KMS-11 (cell line): ENCODE data around the gene AMDHD1.

Experiments
- H2AFZ ChIP-seq: fragments of 200-600 bp; sonication (generic); 2 replicates; pipeline ENCODE4 v1.6.1; 2016; ENCODE audit warnings: antibody characterized with exemption, mixed run types, low read depth
- H3K27ac ChIP-seq: fragments of 200-600 bp; sonication (generic); 2 replicates; pipeline ENCODE4 v1.6.1; 2016; ENCODE audit warnings: mild to moderate bottlenecking, mixed run types
- H3K27me3 ChIP-seq: fragments of 200-600 bp; sonication (generic); 2 replicates; pipeline ENCODE4 v1.6.1; 2017; ENCODE audit warnings: mild to moderate bottlenecking, low read depth, mixed run types, moderate library complexity; ENCODE audit not compliant: insufficient read depth
- H3K36me3 ChIP-seq: fragments of 200-600 bp; sonication (generic); 2 replicates; pipeline ENCODE4 v1.6.1; 2017; ENCODE audit warnings: mild to moderate bottlenecking, mixed run types; ENCODE audit not compliant: insufficient read depth
- H3K4me1 ChIP-seq: fragments of 200-600 bp; sonication (generic); 2 replicates; pipeline ENCODE4 v1.6.1; 2016; ENCODE audit warnings: mild to moderate bottlenecking, low read depth, mixed run types; ENCODE audit not compliant: poor library complexity, severe bottlenecking
- H3K4me2 ChIP-seq: fragments of 200-600 bp; sonication (generic); 2 replicates; pipeline ENCODE4 v1.7.0; 2016; ENCODE audit warnings: mild to moderate bottlenecking, mixed run types
- H3K4me3 ChIP-seq: fragments of 200-600 bp; sonication (generic); IDR thresholded peaks from 2 replicates; pipeline ENCODE4 v1.6.1; 2017; ENCODE audit warnings: low read depth, low read length, mixed read lengths; ENCODE audit not compliant: insufficient read depth
- H3K79me2 ChIP-seq: fragments of 200-600 bp; sonication (generic); 2 replicates; pipeline ENCODE4 v1.6.1; 2016; ENCODE audit warnings: low read depth, mixed run types; ENCODE audit not compliant: insufficient read depth
- H3K9ac ChIP-seq: fragments of 200-600 bp; sonication (generic); 2 replicates; pipeline ENCODE4 v1.6.1; 2016; ENCODE audit warnings: mild to moderate bottlenecking, mixed run types
- H4K20me1 ChIP-seq: fragments of 200-600 bp; sonication (generic); 2 replicates; pipeline ENCODE4 v1.6.1; 2016; ENCODE audit warnings: mild to moderate bottlenecking, mixed run types; ENCODE audit not compliant: insufficient read depth
- TF ChIP-seq, protein P1 (sequence below): fragments of 200-600 bp; sonication (generic); conservative IDR thresholded peaks from 2 replicates; pipeline ENCODE4 v1.6.1; 2017; ENCODE audit warnings: low read depth, mild to moderate bottlenecking, antibody characterized with exemption, low read length, moderate library complexity, mixed read lengths

Gene AMDHD1

DNA sequence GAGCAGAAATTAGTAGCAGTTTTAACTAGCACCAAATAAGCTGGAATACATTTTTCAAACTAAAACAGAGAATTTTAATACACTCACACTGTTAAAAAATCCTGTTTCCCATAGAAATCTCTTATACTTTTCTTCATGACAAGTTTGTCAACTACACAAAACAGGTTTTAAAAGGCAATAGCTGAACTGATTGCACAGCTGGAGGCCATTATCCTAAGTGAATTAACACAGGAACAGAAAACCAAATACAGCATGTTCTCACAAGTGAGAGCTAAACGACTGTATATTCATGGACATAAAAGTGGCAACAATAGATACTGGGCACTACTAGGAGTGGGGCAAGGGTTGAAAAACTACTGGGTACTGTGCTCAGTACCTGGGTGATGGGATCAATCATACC is 64.6 kb downstream of the AMDHD1 start:
- Histone ChIP-seq H2AFZ (no peak overlapping the region), H3K79me2 (no peaks in the 10 kb centered on the region), H3K9ac (no peak overlapping the region), H3K27ac (no peak overlapping the region), H4K20me1 (no peaks in the 10 kb centered on the region), H3K4me3 (no peak overlapping the region), H3K27me3 (no peaks in the 10 kb centered on the region), H3K36me3 (no peaks in the 10 kb centered on the region), H3K4me2 (no peak overlapping the region), H3K4me1 (no peaks in the 10 kb centered on the region)
- TF ChIP-seq, protein P1, sequence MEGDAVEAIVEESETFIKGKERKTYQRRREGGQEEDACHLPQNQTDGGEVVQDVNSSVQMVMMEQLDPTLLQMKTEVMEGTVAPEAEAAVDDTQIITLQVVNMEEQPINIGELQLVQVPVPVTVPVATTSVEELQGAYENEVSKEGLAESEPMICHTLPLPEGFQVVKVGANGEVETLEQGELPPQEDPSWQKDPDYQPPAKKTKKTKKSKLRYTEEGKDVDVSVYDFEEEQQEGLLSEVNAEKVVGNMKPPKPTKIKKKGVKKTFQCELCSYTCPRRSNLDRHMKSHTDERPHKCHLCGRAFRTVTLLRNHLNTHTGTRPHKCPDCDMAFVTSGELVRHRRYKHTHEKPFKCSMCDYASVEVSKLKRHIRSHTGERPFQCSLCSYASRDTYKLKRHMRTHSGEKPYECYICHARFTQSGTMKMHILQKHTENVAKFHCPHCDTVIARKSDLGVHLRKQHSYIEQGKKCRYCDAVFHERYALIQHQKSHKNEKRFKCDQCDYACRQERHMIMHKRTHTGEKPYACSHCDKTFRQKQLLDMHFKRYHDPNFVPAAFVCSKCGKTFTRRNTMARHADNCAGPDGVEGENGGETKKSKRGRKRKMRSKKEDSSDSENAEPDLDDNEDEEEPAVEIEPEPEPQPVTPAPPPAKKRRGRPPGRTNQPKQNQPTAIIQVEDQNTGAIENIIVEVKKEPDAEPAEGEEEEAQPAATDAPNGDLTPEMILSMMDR: no peak

- TF ChIP-seq, protein P1: no peak
- Histone ChIP-seq H3K9ac (no peak overlapping the region), H3K36me3 (no peaks in the 10 kb centered on the region; the same call in 1 of the 2 replicates)
These were observed 71.9 kb downstream of the AMDHD1 start for GRCh38 chr12:96014943-96015599.

DNA sequence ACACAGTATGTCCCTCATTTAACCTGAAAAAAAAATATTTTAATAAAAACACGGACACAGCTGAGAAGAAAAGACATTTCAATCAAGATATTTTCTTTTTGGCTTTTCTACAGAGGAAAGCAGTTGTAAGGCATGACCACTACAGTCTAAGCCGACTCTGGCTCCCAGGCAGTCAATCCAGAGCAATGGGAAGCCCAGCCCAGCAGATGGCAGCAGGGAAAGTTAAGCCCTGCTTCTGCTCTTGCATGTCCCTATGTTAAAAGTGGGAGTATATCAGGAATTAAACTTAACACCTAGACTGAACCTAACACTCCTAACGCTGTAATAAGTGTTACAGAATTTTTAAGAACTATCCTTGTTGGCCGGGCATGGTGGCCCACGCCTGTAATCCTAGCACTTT is 72.5 kb downstream of the AMDHD1 start:
- H3K9ac ChIP-seq: no peak overlapping the region
- H2AFZ ChIP-seq: no peak overlapping the region
- no peaks in the 10 kb centered on the region for H3K79me2 ChIP-seq
- no peak overlapping the region for H3K27ac ChIP-seq
- no peaks in the 10 kb centered on the region for H3K27me3 ChIP-seq
- no peaks in the 10 kb centered on the region; the same call in 1 of the 2 replicates for H3K36me3 ChIP-seq
- no peaks in the 10 kb centered on the region for H4K20me1 ChIP-seq
- TF ChIP-seq, protein P1: no peak
- no peak overlapping the region for H3K4me2 ChIP-seq
- no peaks in the 10 kb centered on the region for H3K4me1 ChIP-seq
- H3K4me3 ChIP-seq: no peak overlapping the region

More at GRCh38 chr12:96014943-96015599, 71.9 kb downstream of the AMDHD1 start:
- Histone ChIP-seq H3K4me2 (no peak overlapping the region), H3K27me3 (no peaks in the 10 kb centered on the region), H3K4me3 (no peak overlapping the region), H4K20me1 (no peaks in the 10 kb centered on the region), H3K79me2 (no peaks in the 10 kb centered on the region), H2AFZ (no peak overlapping the region), H3K27ac (no peak overlapping the region), H3K4me1 (no peaks in the 10 kb centered on the region)
